HEK293 (cell line): ENCODE measurements around the gene CRTC2.

ENCODE experiments used
- ATF2 ChIP-seq: fragments of 450-650 bp; formaldehyde crosslinking; IDR thresholded peaks from 2 replicates; pipeline ENCODE4 v1.5.1; 2016; ENCODE audit warnings: missing biosample characterization, missing genetic modification characterization, low read depth
- GFI1B ChIP-seq: fragments of 450-650 bp; formaldehyde crosslinking; IDR thresholded peaks from 2 replicates; pipeline ENCODE4 v1.5.1; 2016; ENCODE audit warnings: missing biosample characterization, missing genetic modification characterization
- GLIS1 ChIP-seq: fragments of 450-650 bp; formaldehyde crosslinking; IDR thresholded peaks from 2 replicates; pipeline ENCODE4 v1.5.1; 2016; ENCODE audit warnings: missing biosample characterization, missing genetic modification characterization
- SP2 ChIP-seq: fragments of 450-650 bp; formaldehyde crosslinking; IDR thresholded peaks from 2 replicates; pipeline ENCODE4 v1.5.1; 2016; ENCODE audit warnings: missing biosample characterization, missing genetic modification characterization
- YY2 ChIP-seq: fragments of 450-650 bp; formaldehyde crosslinking; IDR thresholded peaks from 2 replicates; pipeline ENCODE4 v1.5.1; 2016; ENCODE audit warnings: missing biosample characterization, missing genetic modification characterization
- ZBTB17 ChIP-seq: fragments of 450-650 bp; formaldehyde crosslinking; IDR thresholded peaks from 2 replicates; pipeline ENCODE4 v1.5.1; 2016; ENCODE audit warnings: missing biosample characterization, missing genetic modification characterization
- ZBTB7A ChIP-seq: fragments of 450-650 bp; formaldehyde crosslinking; IDR thresholded peaks from 2 replicates; pipeline ENCODE4 v1.5.1; 2016; ENCODE audit warnings: low read depth, missing biosample characterization, missing genetic modification characterization
- ZNF133 ChIP-seq: fragments of 450-650 bp; formaldehyde crosslinking; IDR thresholded peaks from 2 replicates; pipeline ENCODE4 v1.5.1; 2016; ENCODE audit warnings: missing biosample characterization, missing genetic modification characterization
- ZNF138 ChIP-seq: fragments of 450-650 bp; formaldehyde crosslinking; IDR thresholded peaks from 2 replicates; pipeline ENCODE4 v1.5.1; 2016; ENCODE audit warnings: missing biosample characterization, missing genetic modification characterization, borderline replicate concordance
- ZNF16 ChIP-seq: fragments of 450-650 bp; formaldehyde crosslinking; IDR thresholded peaks from 2 replicates; pipeline ENCODE4 v1.5.1; 2016; ENCODE audit warnings: low read depth, missing biosample characterization, missing genetic modification characterization
- ZNF174 ChIP-seq: fragments of 450-650 bp; formaldehyde crosslinking; IDR thresholded peaks from 2 replicates; pipeline ENCODE4 v1.5.0; 2017; ENCODE audit warnings: missing biosample characterization, mild to moderate bottlenecking, missing genetic modification characterization
- ZNF23 ChIP-seq: fragments of 450-650 bp; formaldehyde crosslinking; IDR thresholded peaks from 2 replicates; pipeline ENCODE4 v1.5.1; 2016; ENCODE audit warnings: missing biosample characterization, missing genetic modification characterization, borderline replicate concordance
- ZNF350 ChIP-seq: fragments of 450-650 bp; formaldehyde crosslinking; IDR thresholded peaks from 2 replicates; pipeline ENCODE4 v1.5.0; 2017; ENCODE audit warnings: missing biosample characterization, mild to moderate bottlenecking, missing genetic modification characterization
- ZNF37A ChIP-seq: fragments of 450-650 bp; IDR thresholded peaks from 2 replicates; pipeline ENCODE4 v1.5.1; 2018; ENCODE audit warnings: missing biosample characterization, missing genetic modification characterization
- ZNF544 ChIP-seq: fragments of 450-650 bp; formaldehyde crosslinking; IDR thresholded peaks from 2 replicates; pipeline ENCODE4 v1.5.0; 2017; ENCODE audit warnings: missing biosample characterization, missing genetic modification characterization
- ZNF555 ChIP-seq: fragments of 450-650 bp; formaldehyde crosslinking; conservative IDR thresholded peaks from 2 replicates; pipeline ENCODE4 v1.5.1; 2017; ENCODE audit warnings: missing biosample characterization, mild to moderate bottlenecking, missing genetic modification characterization, inconsistent platforms
- ZNF558 ChIP-seq: fragments of 450-650 bp; formaldehyde crosslinking; IDR thresholded peaks from 2 replicates; pipeline ENCODE4 v1.5.1; 2016; ENCODE audit warnings: missing biosample characterization, missing genetic modification characterization
- ZNF560 ChIP-seq: fragments of 450-650 bp; formaldehyde crosslinking; IDR thresholded peaks from 2 replicates; pipeline ENCODE4 v1.5.1; 2017; ENCODE audit warnings: missing biosample characterization, missing genetic modification characterization, borderline replicate concordance
- ZNF585B ChIP-seq: fragments of 450-650 bp; formaldehyde crosslinking; IDR thresholded peaks from 2 replicates; pipeline ENCODE4 v1.5.1; 2016; ENCODE audit warnings: missing biosample characterization, missing genetic modification characterization
- TF ChIP-seq, protein P1 (sequence below): fragments of 450-650 bp; formaldehyde crosslinking; IDR thresholded peaks from 2 replicates; pipeline ENCODE4 v1.5.1; 2016; ENCODE audit warnings: missing biosample characterization, missing genetic modification characterization
- TF ChIP-seq, protein P2 (sequence below): fragments of 450-650 bp; formaldehyde crosslinking; IDR thresholded peaks from 2 replicates; pipeline ENCODE4 v1.5.1; 2016; ENCODE audit warnings: missing biosample characterization, missing genetic modification characterization, borderline replicate concordance
- TF ChIP-seq, protein P3 (sequence below): fragments of 450-650 bp; formaldehyde crosslinking; IDR thresholded peaks from 2 replicates; pipeline ENCODE4 v1.5.1; 2016; ENCODE audit warnings: missing biosample characterization, missing genetic modification characterization
- TF ChIP-seq, protein P4 (sequence below): fragments of 450-650 bp; formaldehyde crosslinking; IDR thresholded peaks from 2 replicates; pipeline ENCODE4; 2016; ENCODE audit warnings: missing biosample characterization, missing genetic modification characterization
- TF ChIP-seq, protein P5 (sequence below): fragments of 450-650 bp; formaldehyde crosslinking; IDR thresholded peaks from 2 replicates; pipeline ENCODE4 v1.5.1; 2016; ENCODE audit warnings: missing biosample characterization, missing genetic modification characterization

The CRTC2 gene

DNA sequence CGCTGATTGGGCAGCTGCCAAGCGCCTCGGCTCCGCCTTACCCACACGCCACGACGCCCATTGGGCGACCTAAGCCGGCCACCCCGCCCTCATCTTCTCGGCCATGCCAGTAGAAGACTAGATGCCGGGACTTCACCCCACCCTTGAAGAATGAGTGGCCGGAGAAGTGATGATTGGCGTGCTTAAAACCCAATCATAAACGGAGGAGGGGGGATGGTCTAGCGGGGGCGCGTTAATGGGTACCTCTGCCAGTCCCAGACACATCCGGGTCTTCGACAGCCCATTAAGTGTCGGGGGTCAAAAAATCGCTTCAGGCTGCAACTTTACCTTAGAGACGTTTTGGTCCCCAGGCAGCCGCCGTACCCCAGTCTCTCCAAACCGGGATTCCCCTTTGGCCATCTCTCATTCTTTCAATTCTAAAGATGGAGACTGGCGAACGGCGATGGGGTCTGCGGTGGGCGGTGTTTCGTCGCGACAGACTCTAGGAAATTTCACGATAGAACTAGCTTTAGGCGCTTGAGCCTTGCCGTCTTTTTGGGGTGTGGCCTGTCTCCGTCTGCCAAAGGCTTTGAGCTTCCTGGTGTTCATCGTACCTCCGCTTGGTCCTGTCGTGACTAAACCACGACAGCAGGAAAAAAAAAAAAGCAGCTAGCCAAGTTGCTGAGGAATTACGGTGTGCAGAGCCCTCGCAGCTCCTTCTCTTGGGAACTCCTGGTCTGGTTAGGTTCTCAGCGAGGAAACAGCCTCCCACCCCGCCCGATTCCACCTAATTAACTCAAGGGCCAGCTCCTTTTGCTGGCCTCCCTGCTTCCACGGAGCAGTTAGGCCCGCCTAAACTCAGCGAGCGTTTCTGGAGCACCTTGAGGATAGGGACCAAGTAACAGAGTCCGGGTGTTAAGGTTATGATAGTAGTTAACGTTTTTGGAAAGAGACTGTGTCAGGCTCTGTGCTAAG lies 35.2 kb downstream of the CRTC2 start, which contains the start of gene GATAD2B (continued):
- TF ChIP-seq ZBTB17 (tag by site-specific recombination), result peak; percentile 69
- TF ChIP-seq GFI1B (tag by site-specific recombination), result no peak
- TF ChIP-seq, protein P1, sequence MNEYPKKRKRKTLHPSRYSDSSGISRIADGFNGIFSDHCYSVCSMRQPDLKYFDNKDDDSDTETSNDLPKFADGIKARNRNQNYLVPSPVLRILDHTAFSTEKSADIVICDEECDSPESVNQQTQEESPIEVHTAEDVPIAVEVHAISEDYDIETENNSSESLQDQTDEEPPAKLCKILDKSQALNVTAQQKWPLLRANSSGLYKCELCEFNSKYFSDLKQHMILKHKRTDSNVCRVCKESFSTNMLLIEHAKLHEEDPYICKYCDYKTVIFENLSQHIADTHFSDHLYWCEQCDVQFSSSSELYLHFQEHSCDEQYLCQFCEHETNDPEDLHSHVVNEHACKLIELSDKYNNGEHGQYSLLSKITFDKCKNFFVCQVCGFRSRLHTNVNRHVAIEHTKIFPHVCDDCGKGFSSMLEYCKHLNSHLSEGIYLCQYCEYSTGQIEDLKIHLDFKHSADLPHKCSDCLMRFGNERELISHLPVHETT (tag by site-specific recombination), result peak; percentile 64; the same call in 1 of the 2 replicates
- no peak for TF ChIP-seq ZNF174 (tag by site-specific recombination)
- TF ChIP-seq GLIS1, result no peak
- no peak for TF ChIP-seq ZNF558 (tag by site-specific recombination)
- TF ChIP-seq YY2 (tag by site-specific recombination), result no peak
- TF ChIP-seq, protein P2, sequence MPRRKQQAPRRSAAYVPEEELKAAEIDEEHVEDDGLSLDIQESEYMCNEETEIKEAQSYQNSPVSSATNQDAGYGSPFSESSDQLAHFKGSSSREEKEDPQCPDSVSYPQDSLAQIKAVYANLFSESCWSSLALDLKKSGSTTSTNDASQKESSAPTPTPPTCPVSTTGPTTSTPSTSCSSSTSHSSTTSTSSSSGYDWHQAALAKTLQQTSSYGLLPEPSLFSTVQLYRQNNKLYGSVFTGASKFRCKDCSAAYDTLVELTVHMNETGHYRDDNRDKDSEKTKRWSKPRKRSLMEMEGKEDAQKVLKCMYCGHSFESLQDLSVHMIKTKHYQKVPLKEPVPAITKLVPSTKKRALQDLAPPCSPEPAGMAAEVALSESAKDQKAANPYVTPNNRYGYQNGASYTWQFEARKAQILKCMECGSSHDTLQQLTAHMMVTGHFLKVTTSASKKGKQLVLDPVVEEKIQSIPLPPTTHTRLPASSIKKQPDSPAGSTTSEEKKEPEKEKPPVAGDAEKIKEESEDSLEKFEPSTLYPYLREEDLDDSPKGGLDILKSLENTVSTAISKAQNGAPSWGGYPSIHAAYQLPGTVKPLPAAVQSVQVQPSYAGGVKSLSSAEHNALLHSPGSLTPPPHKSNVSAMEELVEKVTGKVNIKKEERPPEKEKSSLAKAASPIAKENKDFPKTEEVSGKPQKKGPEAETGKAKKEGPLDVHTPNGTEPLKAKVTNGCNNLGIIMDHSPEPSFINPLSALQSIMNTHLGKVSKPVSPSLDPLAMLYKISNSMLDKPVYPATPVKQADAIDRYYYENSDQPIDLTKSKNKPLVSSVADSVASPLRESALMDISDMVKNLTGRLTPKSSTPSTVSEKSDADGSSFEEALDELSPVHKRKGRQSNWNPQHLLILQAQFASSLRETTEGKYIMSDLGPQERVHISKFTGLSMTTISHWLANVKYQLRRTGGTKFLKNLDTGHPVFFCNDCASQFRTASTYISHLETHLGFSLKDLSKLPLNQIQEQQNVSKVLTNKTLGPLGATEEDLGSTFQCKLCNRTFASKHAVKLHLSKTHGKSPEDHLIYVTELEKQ, result no peak
- TF ChIP-seq, protein P3, sequence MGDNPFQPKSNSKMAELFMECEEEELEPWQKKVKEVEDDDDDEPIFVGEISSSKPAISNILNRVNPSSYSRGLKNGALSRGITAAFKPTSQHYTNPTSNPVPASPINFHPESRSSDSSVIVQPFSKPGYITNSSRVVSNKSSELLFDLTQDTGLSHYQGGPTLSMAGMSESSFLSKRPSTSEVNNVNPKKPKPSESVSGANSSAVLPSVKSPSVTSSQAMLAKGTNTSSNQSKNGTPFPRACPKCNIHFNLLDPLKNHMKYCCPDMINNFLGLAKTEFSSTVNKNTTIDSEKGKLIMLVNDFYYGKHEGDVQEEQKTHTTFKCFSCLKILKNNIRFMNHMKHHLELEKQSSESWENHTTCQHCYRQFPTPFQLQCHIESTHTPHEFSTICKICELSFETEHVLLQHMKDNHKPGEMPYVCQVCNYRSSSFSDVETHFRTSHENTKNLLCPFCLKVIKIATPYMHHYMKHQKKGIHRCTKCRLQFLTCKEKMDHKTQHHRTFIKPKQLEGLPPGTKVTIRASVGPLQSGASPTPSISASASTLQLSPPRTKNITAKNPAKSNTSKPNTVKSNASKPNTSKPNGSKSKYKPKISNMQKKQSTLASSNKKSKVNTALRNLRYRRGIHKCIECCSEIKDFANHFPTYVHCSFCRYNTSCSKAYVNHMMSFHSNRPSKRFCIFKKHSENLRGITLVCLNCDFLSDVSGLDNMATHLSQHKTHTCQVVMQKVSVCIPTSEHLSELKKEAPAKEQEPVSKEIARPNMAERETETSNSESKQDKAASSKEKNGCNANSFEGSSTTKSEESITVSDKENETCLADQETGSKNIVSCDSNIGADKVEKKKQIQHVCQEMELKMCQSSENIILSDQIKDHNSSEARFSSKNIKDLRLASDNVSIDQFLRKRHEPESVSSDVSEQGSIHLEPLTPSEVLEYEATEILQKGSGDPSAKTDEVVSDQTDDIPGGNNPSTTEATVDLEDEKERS (tag by site-specific recombination), result no peak
- no peak; the same call in 1 of the 2 replicates for TF ChIP-seq ZNF585B
- no peak for TF ChIP-seq ZNF138 (tag by site-specific recombination)
- TF ChIP-seq, protein P4, sequence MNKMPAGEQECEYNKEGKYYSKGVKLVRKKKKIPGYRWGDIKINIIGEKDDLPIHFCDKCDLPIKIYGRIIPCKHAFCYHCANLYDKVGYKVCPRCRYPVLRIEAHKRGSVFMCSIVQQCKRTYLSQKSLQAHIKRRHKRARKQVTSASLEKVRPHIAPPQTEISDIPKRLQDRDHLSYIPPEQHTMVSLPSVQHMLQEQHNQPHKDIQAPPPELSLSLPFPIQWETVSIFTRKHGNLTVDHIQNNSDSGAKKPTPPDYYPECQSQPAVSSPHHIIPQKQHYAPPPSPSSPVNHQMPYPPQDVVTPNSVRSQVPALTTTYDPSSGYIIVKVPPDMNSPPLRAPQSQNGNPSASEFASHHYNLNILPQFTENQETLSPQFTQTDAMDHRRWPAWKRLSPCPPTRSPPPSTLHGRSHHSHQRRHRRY (tag by site-specific recombination), result no peak
- no peak for TF ChIP-seq ZNF555 (tag by site-specific recombination)
- no peak for TF ChIP-seq ZNF544 (tag by site-specific recombination)
- no peak for TF ChIP-seq ZNF37A (tag by site-specific recombination)
- TF ChIP-seq ZBTB7A, result peak; percentile 57; the same call in 1 of the 2 replicates
- TF ChIP-seq ZNF350 (tag by site-specific recombination), result no peak
- no peak for TF ChIP-seq ZNF16 (tag by site-specific recombination)
- no peak for TF ChIP-seq ZNF560
- TF ChIP-seq ZNF23, result no peak
- no peak for TF ChIP-seq ATF2 (tag by site-specific recombination)
- no peak for TF ChIP-seq ZNF133 (tag by site-specific recombination)
- peak; percentile 97 for TF ChIP-seq SP2 (tag by site-specific recombination)
- TF ChIP-seq, protein P5, sequence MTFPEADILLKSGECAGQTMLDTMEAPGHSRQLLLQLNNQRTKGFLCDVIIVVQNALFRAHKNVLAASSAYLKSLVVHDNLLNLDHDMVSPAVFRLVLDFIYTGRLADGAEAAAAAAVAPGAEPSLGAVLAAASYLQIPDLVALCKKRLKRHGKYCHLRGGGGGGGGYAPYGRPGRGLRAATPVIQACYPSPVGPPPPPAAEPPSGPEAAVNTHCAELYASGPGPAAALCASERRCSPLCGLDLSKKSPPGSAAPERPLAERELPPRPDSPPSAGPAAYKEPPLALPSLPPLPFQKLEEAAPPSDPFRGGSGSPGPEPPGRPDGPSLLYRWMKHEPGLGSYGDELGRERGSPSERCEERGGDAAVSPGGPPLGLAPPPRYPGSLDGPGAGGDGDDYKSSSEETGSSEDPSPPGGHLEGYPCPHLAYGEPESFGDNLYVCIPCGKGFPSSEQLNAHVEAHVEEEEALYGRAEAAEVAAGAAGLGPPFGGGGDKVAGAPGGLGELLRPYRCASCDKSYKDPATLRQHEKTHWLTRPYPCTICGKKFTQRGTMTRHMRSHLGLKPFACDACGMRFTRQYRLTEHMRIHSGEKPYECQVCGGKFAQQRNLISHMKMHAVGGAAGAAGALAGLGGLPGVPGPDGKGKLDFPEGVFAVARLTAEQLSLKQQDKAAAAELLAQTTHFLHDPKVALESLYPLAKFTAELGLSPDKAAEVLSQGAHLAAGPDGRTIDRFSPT (tag by site-specific recombination), result peak; percentile 100
